Measurements from ENCODE around the gene ADAMTSL5. TPM values are rescaled to one million over a fixed set of nuclear protein-coding genes. Genes with fewer than 3 reads are reported as not detected.
"Not testable (repeated sequence)": the region's sequence is repeated elsewhere in the genome, so short reads cannot be mapped to it uniquely, and the experiment has no call there.

The ADAMTSL5 gene
- total and polyA plus RNA-seq, 4 donors, result 0.40 to 1.6 (median 0.91) TPM

- Histone ChIP-seq H3K4me1 (ENCODE audit: control insufficient read depth, insufficient read depth, low read length) (no peaks in the 10 kb centered on the region), H3K9me3 (ENCODE audit: control insufficient read depth, insufficient read depth, low read length) (no peaks in the 10 kb centered on the region), H3K36me3 (ENCODE audit: control insufficient read depth, insufficient read depth, low read length) (peaks cover 48% of the 10 kb centered on the region), H3K27me3 (ENCODE audit: control insufficient read depth, insufficient read depth, low read length) (no peaks in the 10 kb centered on the region), H3K27ac (ENCODE audit: low read depth, low read length) (no peak overlapping the region), H3K4me3 (ENCODE audit: low read depth, low read length) (no peak overlapping the region)
- DNase-seq (ENCODE audit: low read depth in 4 of 6, low spot score in 6 of 6), result no peak
- 82% methylated on average over 11 of the region's 11 CpGs for WGBS (ENCODE audit: insufficient coverage)
Observed at GRCh38 chr19:1531587-1531986, 18.8 kb upstream of the ADAMTSL5 start.

- 97% methylated on average over 8 of the region's 11 CpGs for WGBS (ENCODE audit: insufficient coverage)
- not testable (repeated sequence) for H3K4me3 ChIP-seq (ENCODE audit: low read depth, low read length); H3K9me3 ChIP-seq (ENCODE audit: control insufficient read depth, insufficient read depth, low read length); H3K27ac ChIP-seq (ENCODE audit: low read depth, low read length); H3K4me1 ChIP-seq (ENCODE audit: control insufficient read depth, insufficient read depth, low read length); DNase-seq (ENCODE audit: low read depth in 4 of 6, low spot score in 6 of 6); H3K27me3 ChIP-seq (ENCODE audit: control insufficient read depth, insufficient read depth, low read length)
- peaks cover 55% of the 10 kb centered on the region for H3K36me3 ChIP-seq (ENCODE audit: control insufficient read depth, insufficient read depth, low read length)
Observed at GRCh38 chr19:1530856-1531255, 18.0 kb upstream of the ADAMTSL5 start.

GRCh38 chr19:1529430-1529816, 16.6 kb upstream of the ADAMTSL5 start:
- H3K4me3 ChIP-seq (ENCODE audit: low read depth, low read length), result no peak overlapping the region
- WGBS (ENCODE audit: insufficient coverage), result 82% methylated on average over 13 of the region's 16 CpGs
- no peaks in the 10 kb centered on the region for H3K9me3 ChIP-seq (ENCODE audit: control insufficient read depth, insufficient read depth, low read length)
- DNase-seq (ENCODE audit: low read depth in 4 of 6, low spot score in 6 of 6), result no peak
- no peak overlapping the region for H3K27ac ChIP-seq (ENCODE audit: low read depth, low read length)
- H3K36me3 ChIP-seq (ENCODE audit: control insufficient read depth, insufficient read depth, low read length), result peaks cover 54% of the 10 kb centered on the region
- peaks cover 7% of the 10 kb centered on the region for H3K4me1 ChIP-seq (ENCODE audit: control insufficient read depth, insufficient read depth, low read length)
- peaks cover 10% of the 10 kb centered on the region for H3K27me3 ChIP-seq (ENCODE audit: control insufficient read depth, insufficient read depth, low read length)

- WGBS (ENCODE audit: insufficient coverage), result 84% methylated on average over 19 of the region's 23 CpGs
- no peak for DNase-seq (ENCODE audit: low read depth in 4 of 6, low spot score in 6 of 6)
- H3K27me3 ChIP-seq (ENCODE audit: control insufficient read depth, insufficient read depth, low read length), result peaks cover 11% of the 10 kb centered on the region
Observed at GRCh38 chr19:1528596-1529429, 16.0 kb upstream of the ADAMTSL5 start.

GRCh38 chr19:1527650-1528309, 15.0 kb upstream of the ADAMTSL5 start:
- WGBS (ENCODE audit: insufficient coverage), result 82% methylated on average over 27 of the region's 27 CpGs

More at GRCh38 chr19:1528596-1529429, 16.0 kb upstream of the ADAMTSL5 start:
- Histone ChIP-seq H3K27ac (ENCODE audit: low read depth, low read length) (no peak overlapping the region), H3K36me3 (ENCODE audit: control insufficient read depth, insufficient read depth, low read length) (peaks cover 53% of the 10 kb centered on the region), H3K4me3 (ENCODE audit: low read depth, low read length) (no peak overlapping the region), H3K9me3 (ENCODE audit: control insufficient read depth, insufficient read depth, low read length) (no peaks in the 10 kb centered on the region), H3K4me1 (ENCODE audit: control insufficient read depth, insufficient read depth, low read length) (peaks cover 10% of the 10 kb centered on the region)

GRCh38 chr19:1526979-1527649, 14.3 kb upstream of the ADAMTSL5 start:
- Histone ChIP-seq H3K4me3 (ENCODE audit: low read depth, low read length) (no peak overlapping the region), H3K4me1 (ENCODE audit: control insufficient read depth, insufficient read depth, low read length) (peaks cover 20% of the 10 kb centered on the region), H3K9me3 (ENCODE audit: control insufficient read depth, insufficient read depth, low read length) (no peaks in the 10 kb centered on the region), H3K36me3 (ENCODE audit: control insufficient read depth, insufficient read depth, low read length) (peaks cover 46% of the 10 kb centered on the region), H3K27me3 (ENCODE audit: control insufficient read depth, insufficient read depth, low read length) (peaks cover 20% of the 10 kb centered on the region), H3K27ac (ENCODE audit: low read depth, low read length) (no peak overlapping the region)
- WGBS (ENCODE audit: insufficient coverage), result 78% methylated on average over 18 of the region's 18 CpGs
- DNase-seq (ENCODE audit: low read depth in 4 of 6, low spot score in 6 of 6), result no peak

More at GRCh38 chr19:1527650-1528309, 15.0 kb upstream of the ADAMTSL5 start:
- no peaks in the 10 kb centered on the region for H3K9me3 ChIP-seq (ENCODE audit: control insufficient read depth, insufficient read depth, low read length)
- peaks cover 46% of the 10 kb centered on the region for H3K36me3 ChIP-seq (ENCODE audit: control insufficient read depth, insufficient read depth, low read length)
- peaks cover 15% of the 10 kb centered on the region for H3K4me1 ChIP-seq (ENCODE audit: control insufficient read depth, insufficient read depth, low read length)
- no peak overlapping the region for H3K27ac ChIP-seq (ENCODE audit: low read depth, low read length)
- H3K4me3 ChIP-seq (ENCODE audit: low read depth, low read length), result no peak overlapping the region
- DNase-seq (ENCODE audit: low read depth in 4 of 6, low spot score in 6 of 6), result no peak
- H3K27me3 ChIP-seq (ENCODE audit: control insufficient read depth, insufficient read depth, low read length), result peaks cover 18% of the 10 kb centered on the region

GRCh38 chr19:1526066-1526778, 13.4 kb upstream of the ADAMTSL5 start:
- WGBS (ENCODE audit: insufficient coverage), result 80% methylated on average over 32 of the region's 33 CpGs
- H3K4me1 ChIP-seq (ENCODE audit: control insufficient read depth, insufficient read depth, low read length), result peaks cover 29% of the 10 kb centered on the region
- H3K9me3 ChIP-seq (ENCODE audit: control insufficient read depth, insufficient read depth, low read length), result no peaks in the 10 kb centered on the region
- no peak for DNase-seq (ENCODE audit: low read depth in 4 of 6, low spot score in 6 of 6)
- no peak overlapping the region for H3K4me3 ChIP-seq (ENCODE audit: low read depth, low read length)
- no peak overlapping the region for H3K27ac ChIP-seq (ENCODE audit: low read depth, low read length)
- H3K36me3 ChIP-seq (ENCODE audit: control insufficient read depth, insufficient read depth, low read length), result peaks cover 43% of the 10 kb centered on the region
- H3K27me3 ChIP-seq (ENCODE audit: control insufficient read depth, insufficient read depth, low read length), result peaks cover 20% of the 10 kb centered on the region

- Histone ChIP-seq H3K9me3 (ENCODE audit: control insufficient read depth, insufficient read depth, low read length) (no peaks in the 10 kb centered on the region), H3K4me3 (ENCODE audit: low read depth, low read length) (no peak overlapping the region), H3K4me1 (ENCODE audit: control insufficient read depth, insufficient read depth, low read length) (peaks cover 29% of the 10 kb centered on the region), H3K36me3 (ENCODE audit: control insufficient read depth, insufficient read depth, low read length) (peaks cover 42% of the 10 kb centered on the region), H3K27me3 (ENCODE audit: control insufficient read depth, insufficient read depth, low read length) (peaks cover 20% of the 10 kb centered on the region), H3K27ac (ENCODE audit: low read depth, low read length) (no peak overlapping the region)
- 66% methylated on average over 31 of the region's 31 CpGs for WGBS (ENCODE audit: insufficient coverage)
- DNase-seq (ENCODE audit: low read depth in 4 of 6, low spot score in 6 of 6), result no peak
Observed at GRCh38 chr19:1525343-1525742, 12.5 kb upstream of the ADAMTSL5 start.

GRCh38 chr19:1524972-1525325, 12.1 kb upstream of the ADAMTSL5 start:
- Histone ChIP-seq H3K27ac (ENCODE audit: low read depth, low read length) (no peak overlapping the region), H3K36me3 (ENCODE audit: control insufficient read depth, insufficient read depth, low read length) (peaks cover 38% of the 10 kb centered on the region), H3K4me3 (ENCODE audit: low read depth, low read length) (no peak overlapping the region), H3K4me1 (ENCODE audit: control insufficient read depth, insufficient read depth, low read length) (peaks cover 29% of the 10 kb centered on the region), H3K9me3 (ENCODE audit: control insufficient read depth, insufficient read depth, low read length) (no peaks in the 10 kb centered on the region), H3K27me3 (ENCODE audit: control insufficient read depth, insufficient read depth, low read length) (peaks cover 20% of the 10 kb centered on the region)
- WGBS (ENCODE audit: insufficient coverage), result 71% methylated on average over 16 of the region's 17 CpGs
- no peak for DNase-seq (ENCODE audit: low read depth in 4 of 6, low spot score in 6 of 6)
